Activated T-cell treated with anti-CD3 and anti-CD28 coated beads, Interleukin-2, amount 50 U/mL, for 72 hours (primary cell): Measurements from ENCODE around the gene ITPR3. TPM values are rescaled to one million over a fixed set of nuclear protein-coding genes. Genes with fewer than 3 reads are reported as not detected.

Experiments
- ATAC-seq, 2 donors: fragments of 150-1000 bp; cut with Tn5 transposase; replicated peaks in 1 of 2; 2 replicates each; pipeline ENCODE4 v1.10.0; 2021; ENCODE audit warnings: moderate library complexity in 2 of 2, mild to moderate bottlenecking in 1 of 2
- DNase-seq, 2 donors: peaks; one replicate each; pipeline ENCODE4 v3.0.0; 2021 to 2022; ENCODE audit warnings: mixed read lengths in 1 of 2
- H3K27ac Mint-ChIP-seq: one replicate; pipeline ENCODE4 v1.8.0; 2022; ENCODE audit warnings: mild to moderate bottlenecking, moderate library complexity, mixed read lengths
- H3K27me3 Mint-ChIP-seq: one replicate; pipeline ENCODE4 v1.8.0; 2022; ENCODE audit warnings: low read depth, mixed read lengths
- H3K36me3 Mint-ChIP-seq, 2 donors: one replicate each; pipeline ENCODE4 v1.8.0; 2022; ENCODE audit warnings: mixed read lengths in 2 of 2, mild to moderate bottlenecking in 1 of 2; ENCODE audit not compliant: insufficient read depth in 2 of 2
- H3K4me1 Mint-ChIP-seq: one replicate; pipeline ENCODE4 v1.8.0; 2022; ENCODE audit warnings: low read depth, mixed read lengths
- H3K4me3 Mint-ChIP-seq, 2 donors: one replicate each; pipeline ENCODE4 v1.8.0; 2022; ENCODE audit warnings: mild to moderate bottlenecking in 2 of 2, mixed read lengths in 2 of 2, moderate library complexity in 2 of 2
- H3K9me3 Mint-ChIP-seq, 2 donors: one replicate each; pipeline ENCODE4 v1.8.0; 2022; ENCODE audit warnings: mixed read lengths in 2 of 2
- total RNA-seq, 2 donors: library from RNA; stranded (reverse); gene quantifications; one replicate each; pipeline ENCODE4 v1.2.3, GENCODE V29; 2022

ITPR3 gene
- total RNA-seq, 2 donors from 2014 or later = 49.9 to 52.5 TPM

DNA sequence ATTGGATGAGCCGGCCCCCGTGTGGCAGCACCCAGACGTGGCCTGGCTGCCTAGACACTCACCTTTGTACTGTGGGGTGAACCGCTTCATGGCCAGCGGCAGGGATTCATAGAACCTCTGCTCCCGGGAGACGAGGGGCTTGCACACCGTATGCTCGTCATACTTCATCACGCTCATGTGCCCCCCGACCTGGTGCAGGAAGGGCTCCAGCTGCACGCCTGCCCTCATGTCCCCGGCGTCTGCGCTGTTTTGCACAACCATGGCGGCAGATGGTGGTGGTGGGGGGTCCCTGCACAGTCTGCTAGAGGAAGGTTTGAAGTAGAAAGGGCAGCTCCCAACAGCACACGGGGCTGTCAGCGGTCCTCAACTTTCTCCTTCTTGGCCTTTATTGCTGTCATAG, 114.1 kb downstream of the ITPR3 start:
- Mint-ChIP-seq H3K36me3 (no peaks in the 10 kb centered on the region), H3K27me3 (no peaks in the 10 kb centered on the region), H3K4me3 (no peak overlapping the region), H3K4me1 (no peaks in the 10 kb centered on the region), H3K27ac (no peak overlapping the region), H3K9me3 (no peaks in the 10 kb centered on the region)
- no peak for DNase-seq
- no peak for ATAC-seq

DNA sequence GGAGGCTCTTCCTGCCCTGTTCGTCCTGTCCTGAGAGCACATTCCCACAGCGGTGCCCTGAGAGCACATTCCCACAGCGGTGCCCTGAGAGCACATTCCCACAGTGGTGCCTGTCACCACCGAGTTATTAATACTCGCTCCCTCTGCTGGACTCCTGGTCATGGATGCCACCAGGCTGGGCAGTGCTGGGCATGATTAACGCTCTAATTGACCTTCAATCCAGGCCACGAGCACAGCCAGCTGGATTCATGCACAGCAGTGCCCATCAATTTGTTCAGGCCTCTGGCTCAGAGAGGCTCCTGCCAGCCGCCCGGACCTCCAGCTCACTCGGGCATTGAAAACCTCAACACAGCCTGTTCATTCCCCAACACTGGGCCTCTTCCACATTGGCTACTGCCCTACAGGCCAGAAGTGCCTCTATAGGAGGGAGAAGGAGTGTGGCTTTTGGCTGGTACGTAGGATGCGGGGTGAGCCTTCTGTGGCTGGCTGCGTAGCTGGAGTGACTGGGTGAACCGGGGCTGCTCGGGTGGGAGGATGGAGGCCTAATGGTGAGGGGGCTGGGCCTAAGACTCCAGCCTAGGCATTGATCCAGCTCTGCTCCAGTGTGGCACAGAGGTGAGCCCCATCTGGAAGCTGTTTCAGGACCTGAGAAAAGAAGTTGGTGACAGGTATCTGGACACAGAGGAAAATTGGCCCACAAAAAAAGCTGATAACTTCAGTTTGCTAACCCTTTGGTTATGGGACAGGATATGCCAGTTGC, 116.3 kb downstream of the ITPR3 start:
- Mint-ChIP-seq H3K4me1 (no peaks in the 10 kb centered on the region), H3K4me3 (no peak overlapping the region), H3K36me3 (no peaks in the 10 kb centered on the region), H3K27ac (no peak overlapping the region), H3K9me3 (no peaks in the 10 kb centered on the region), H3K27me3 (peaks cover 6% of the 10 kb centered on the region)
- ATAC-seq (no peak), DNase-seq (no peak)

DNA sequence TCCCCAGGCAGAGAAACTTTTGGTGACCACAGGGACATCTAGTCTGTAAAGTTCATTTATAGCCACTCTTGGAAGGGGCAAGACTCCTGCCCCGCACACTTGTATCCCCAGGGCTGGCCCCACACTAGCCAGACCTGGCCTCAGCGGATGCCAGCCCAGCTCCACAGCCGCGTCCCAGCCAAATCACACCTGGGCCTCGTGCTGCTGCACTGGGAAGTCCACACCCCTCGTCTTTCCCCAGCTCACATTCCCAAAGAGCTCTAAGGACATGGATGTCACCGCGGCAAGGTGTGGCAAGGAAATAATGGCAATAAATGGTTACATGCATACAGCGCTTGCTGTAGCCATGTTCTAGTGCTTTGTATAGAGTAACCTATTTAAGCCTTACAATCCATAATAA, 117.0 kb downstream of the ITPR3 start:
- no peak overlapping the region for H3K27ac Mint-ChIP-seq
- H3K36me3 Mint-ChIP-seq = no peaks in the 10 kb centered on the region
- H3K27me3 Mint-ChIP-seq = peaks cover 13% of the 10 kb centered on the region
- no peak for DNase-seq
- H3K4me1 Mint-ChIP-seq = no peaks in the 10 kb centered on the region
- no peak overlapping the region for H3K4me3 Mint-ChIP-seq
- H3K9me3 Mint-ChIP-seq = no peaks in the 10 kb centered on the region
- no peak for ATAC-seq

DNA sequence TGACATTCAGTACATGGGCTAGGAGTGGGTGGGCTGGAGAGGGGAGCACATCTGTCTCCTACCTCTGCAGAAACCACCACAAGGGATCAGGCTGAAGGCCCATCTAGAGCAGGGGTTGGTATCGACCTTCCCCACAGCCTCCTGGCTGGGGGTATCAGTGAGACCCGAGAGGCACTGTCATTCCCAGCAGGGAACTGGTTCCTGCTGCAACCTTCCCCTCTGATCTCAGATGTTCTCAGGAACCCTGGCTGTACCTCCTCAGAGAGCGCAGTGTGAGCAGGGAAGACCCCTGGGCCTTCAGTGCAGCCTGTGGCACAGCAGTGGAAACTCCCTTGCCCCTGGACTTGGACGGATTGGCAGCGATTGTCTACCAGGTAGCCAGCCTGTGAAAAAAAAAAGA, 117.8 kb downstream of the ITPR3 start:
- no peak overlapping the region for H3K4me3 Mint-ChIP-seq
- H3K4me1 Mint-ChIP-seq = no peaks in the 10 kb centered on the region
- no peaks in the 10 kb centered on the region for H3K36me3 Mint-ChIP-seq
- ATAC-seq = no peak
- H3K27ac Mint-ChIP-seq = no peak overlapping the region
- no peak for DNase-seq
- H3K9me3 Mint-ChIP-seq = no peaks in the 10 kb centered on the region
- H3K27me3 Mint-ChIP-seq = peaks cover 16% of the 10 kb centered on the region

DNA sequence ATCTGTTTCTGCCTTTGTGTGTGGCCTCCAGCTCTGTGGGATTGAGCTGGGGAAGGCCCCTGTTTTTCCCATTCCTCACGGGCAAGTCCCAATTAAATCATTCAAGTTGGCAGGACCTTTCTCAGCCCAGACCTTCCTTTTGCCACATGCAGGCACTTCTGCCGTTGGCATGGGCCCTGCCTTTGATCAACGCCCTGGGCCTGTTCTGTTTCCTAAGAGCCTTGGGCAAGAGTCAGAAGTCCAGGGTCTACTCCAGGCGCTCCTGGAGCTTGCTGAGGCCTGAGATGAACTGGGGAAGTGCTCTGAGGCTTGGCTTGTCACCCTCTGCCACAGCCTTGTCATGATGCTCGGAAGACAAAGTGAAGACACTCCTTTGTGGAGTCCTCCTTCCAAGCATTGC, 118.4 kb downstream of the ITPR3 start:
- peaks cover 4% of the 10 kb centered on the region for H3K4me1 Mint-ChIP-seq
- no peak overlapping the region for H3K27ac Mint-ChIP-seq
- H3K27me3 Mint-ChIP-seq = peaks cover 16% of the 10 kb centered on the region
- DNase-seq (no peak), ATAC-seq (no peak)
- no peak overlapping the region for H3K4me3 Mint-ChIP-seq
- no peaks in the 10 kb centered on the region for H3K36me3 Mint-ChIP-seq
- H3K9me3 Mint-ChIP-seq = no peaks in the 10 kb centered on the region

DNA sequence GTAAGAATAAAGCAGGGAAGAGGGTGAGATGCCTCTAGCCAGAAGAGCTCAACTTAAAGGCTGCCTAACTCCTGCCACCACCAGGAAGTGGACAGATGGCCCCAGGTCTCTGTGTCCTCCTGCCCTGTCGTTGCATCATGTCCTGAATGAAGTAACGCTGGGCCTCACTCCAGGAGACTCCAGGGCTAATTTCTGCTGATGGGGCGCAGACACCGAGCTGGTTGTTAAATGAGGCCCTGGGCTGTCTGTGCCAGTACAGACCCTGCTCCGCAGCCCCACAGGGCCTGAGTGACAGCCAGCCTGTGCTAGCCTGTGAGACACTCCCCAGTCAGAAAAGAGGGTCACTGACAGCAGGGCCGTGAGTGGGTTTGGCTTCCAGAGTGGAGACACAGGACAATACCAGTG, 119.1 kb downstream of the ITPR3 start:
- no peaks in the 10 kb centered on the region for H3K36me3 Mint-ChIP-seq
- H3K4me1 Mint-ChIP-seq = peaks cover 4% of the 10 kb centered on the region
- H3K4me3 Mint-ChIP-seq = no peak overlapping the region
- no peaks in the 10 kb centered on the region for H3K9me3 Mint-ChIP-seq
- H3K27ac Mint-ChIP-seq = no peak overlapping the region
- ATAC-seq = no peak
- H3K27me3 Mint-ChIP-seq = peaks cover 16% of the 10 kb centered on the region
- DNase-seq = no peak

DNA sequence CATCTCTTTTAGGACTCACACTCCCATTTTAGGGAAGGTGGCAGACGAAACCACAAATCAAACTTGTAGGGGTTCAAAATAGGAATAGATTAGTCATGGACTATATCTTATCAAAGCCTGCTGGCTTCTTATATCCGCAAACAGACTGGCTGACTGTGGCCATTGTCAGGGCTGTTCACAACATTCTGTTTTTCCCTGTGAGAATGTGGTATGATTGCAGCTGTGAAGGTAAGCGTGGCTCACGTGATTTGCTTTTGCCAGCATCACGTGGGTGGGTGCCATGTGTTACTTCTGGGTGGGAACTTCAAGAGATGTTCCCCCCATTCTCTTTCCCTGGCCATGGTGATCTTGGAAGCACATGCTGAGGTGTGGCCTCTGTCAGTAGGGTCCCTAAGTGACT, 119.7 kb downstream of the ITPR3 start:
- Mint-ChIP-seq H3K27me3 (peaks cover 16% of the 10 kb centered on the region), H3K36me3 (no peaks in the 10 kb centered on the region), H3K4me1 (peaks cover 4% of the 10 kb centered on the region), H3K4me3 (no peak overlapping the region), H3K9me3 (no peaks in the 10 kb centered on the region), H3K27ac (no peak overlapping the region)
- ATAC-seq (no peak), DNase-seq (no peak)

DNA sequence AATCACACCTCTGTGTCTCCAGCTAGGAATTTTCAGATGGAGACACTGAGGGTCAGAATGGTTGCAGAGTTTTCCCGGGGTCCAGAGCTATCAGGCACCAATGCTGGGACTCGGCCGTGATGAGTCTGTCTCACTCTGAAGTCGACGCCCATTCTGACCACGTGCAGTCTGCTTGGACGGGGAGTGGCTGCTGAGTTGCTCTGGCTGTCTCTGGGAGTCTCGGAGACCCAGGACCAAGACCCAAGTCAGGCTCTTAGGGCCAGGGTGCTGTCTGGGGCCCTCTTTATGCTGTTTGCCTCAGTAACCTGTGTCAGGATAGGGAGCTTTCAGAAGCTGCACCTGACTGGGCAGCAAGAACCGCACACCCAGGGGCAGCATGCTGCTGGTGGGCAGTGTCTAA, 121.0 kb downstream of the ITPR3 start:
- Mint-ChIP-seq H3K27ac (no peak overlapping the region), H3K27me3 (peaks cover 16% of the 10 kb centered on the region), H3K4me1 (peaks cover 4% of the 10 kb centered on the region), H3K36me3 (no peaks in the 10 kb centered on the region), H3K4me3 (no peak overlapping the region), H3K9me3 (no peaks in the 10 kb centered on the region)
- no peak for DNase-seq
- no peak for ATAC-seq

DNA sequence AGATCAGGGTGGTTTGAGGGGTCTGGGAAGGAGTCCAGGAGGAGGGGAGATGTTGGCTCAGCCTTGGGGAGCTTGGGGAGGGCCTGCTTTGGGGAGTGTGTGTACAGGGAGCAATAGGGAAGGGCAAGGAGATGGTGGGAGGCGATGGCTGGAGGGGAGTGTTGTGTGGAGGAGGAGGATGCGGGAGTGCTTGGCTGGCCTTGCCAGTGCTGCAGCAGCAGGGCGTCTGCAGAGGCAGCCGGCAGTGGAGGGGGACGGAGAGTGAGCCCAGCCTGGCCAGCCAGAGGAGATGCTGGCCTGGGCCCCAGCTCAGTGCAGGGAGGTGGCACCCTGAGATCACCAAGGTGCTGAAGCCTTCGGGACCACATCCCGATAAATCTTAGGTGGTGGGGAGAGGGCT, 121.7 kb downstream of the ITPR3 start:
- Mint-ChIP-seq H3K4me1 (peaks cover 4% of the 10 kb centered on the region), H3K4me3 (no peak overlapping the region), H3K27ac (no peak overlapping the region), H3K27me3 (peaks cover 16% of the 10 kb centered on the region), H3K9me3 (no peaks in the 10 kb centered on the region), H3K36me3 (no peaks in the 10 kb centered on the region)
- DNase-seq = no peak
- no peak for ATAC-seq

DNA sequence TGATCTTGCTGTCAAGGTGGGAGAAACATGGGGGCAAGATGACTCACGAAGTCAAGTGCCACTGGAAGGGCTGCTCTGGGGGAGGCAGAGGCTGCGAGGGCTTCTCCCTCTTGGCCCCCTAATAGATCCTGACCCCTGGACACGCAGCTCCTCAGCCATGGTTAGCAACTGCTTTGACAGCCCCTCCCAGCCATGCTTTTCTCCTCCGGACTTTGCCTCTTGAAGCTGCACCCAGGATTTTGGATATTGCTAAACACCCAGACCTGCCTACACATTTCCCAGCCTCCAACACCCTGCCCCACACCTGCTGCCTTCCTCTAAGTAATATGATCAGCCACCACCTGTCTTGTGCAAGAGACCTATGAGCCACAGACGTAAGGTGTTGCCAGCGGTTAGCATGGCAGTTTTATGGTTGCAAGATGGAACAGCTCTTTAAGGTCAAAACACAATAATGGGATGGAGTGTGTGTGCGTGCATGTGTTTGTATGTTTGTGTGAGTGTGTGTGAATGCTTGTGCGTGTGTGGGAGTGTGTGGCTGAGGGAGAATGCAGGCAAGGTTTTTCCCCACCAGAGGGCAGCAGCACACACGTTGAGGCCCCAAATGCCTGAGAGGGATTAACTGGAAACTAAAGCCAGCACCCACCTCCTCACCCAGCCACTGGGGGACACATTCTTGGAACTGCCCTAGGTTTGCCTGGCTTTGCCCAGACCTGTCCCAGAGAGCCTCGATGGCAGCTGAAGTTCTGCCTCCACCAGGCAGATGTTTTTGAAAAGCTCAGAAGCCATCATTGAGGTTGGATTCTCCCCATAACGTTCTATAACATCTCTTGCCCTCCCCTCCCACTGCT, 123.1 kb downstream of the ITPR3 start:
- no peak overlapping the region for H3K4me3 Mint-ChIP-seq
- H3K36me3 Mint-ChIP-seq = no peaks in the 10 kb centered on the region
- H3K27ac Mint-ChIP-seq = no peak overlapping the region
- peaks cover 16% of the 10 kb centered on the region for H3K27me3 Mint-ChIP-seq
- DNase-seq = peak; percentile 76 to 78
- peak; percentile 79 to 87 for ATAC-seq
- no peaks in the 10 kb centered on the region for H3K9me3 Mint-ChIP-seq
- H3K4me1 Mint-ChIP-seq = peaks cover 4% of the 10 kb centered on the region

DNA sequence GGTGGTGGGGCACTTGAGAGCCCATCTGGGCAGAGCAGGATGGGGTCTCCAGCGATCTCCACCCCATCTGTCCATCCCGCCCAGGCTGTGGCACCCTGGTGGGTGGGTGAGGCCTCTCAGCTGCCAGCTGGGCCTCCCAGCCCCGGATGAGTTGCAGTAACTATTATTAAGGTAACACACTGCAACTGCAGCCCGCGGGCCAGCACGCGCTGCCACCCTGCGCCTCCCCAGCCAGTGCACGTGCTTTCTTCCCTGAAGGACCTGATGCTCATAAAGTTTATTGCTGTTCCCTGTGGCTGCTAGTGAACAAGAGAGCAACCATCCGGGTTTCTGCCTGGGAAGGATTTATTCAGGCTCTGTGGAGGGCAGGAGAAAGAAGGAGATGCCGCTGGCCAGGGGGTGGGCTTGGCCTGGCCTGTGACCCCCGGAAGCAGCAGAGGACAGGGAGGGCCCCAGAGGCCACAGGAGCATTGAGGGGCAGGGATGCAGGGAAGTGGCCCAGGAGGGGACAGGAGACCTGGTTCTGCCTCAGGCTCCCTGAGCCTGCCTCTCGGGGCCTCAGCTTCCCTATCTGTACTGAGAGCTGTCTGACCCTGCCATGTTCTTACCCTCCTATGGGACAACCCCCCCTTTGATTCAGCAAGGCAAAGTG, 123.9 kb downstream of the ITPR3 start:
- Mint-ChIP-seq H3K36me3 (no peaks in the 10 kb centered on the region), H3K4me1 (peaks cover 4% of the 10 kb centered on the region), H3K4me3 (no peak overlapping the region), H3K27ac (no peak overlapping the region), H3K9me3 (no peaks in the 10 kb centered on the region), H3K27me3 (peaks cover 16% of the 10 kb centered on the region)
- ATAC-seq (no peak), DNase-seq (no peak)

DNA sequence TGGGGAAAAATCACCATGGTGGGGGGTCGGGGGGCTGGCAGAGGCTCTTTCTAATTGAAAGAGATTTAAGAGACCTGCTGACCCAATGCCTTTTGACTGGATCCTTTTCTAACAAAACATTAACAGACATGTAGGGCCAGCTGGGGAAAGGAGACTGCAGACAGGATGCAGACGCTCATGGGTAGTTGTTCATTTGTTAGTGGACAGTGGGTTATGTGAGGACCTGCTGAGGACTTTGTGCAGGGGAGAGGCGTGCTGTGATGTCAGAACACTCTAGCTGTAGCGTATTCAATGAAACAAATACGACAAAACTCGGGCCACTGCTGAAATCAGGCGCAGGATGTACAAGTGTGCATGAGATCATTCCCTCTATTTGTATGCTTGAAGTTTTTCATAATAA, 124.4 kb downstream of the ITPR3 start:
- no peak overlapping the region for H3K4me3 Mint-ChIP-seq
- peaks cover 16% of the 10 kb centered on the region for H3K27me3 Mint-ChIP-seq
- H3K27ac Mint-ChIP-seq = no peak overlapping the region
- ATAC-seq (no peak), DNase-seq (no peak)
- H3K4me1 Mint-ChIP-seq = peaks cover 4% of the 10 kb centered on the region
- H3K9me3 Mint-ChIP-seq = no peaks in the 10 kb centered on the region
- H3K36me3 Mint-ChIP-seq = no peaks in the 10 kb centered on the region
